NB4 (cell line): ENCODE measurements around the gene TEX13A.

Experiments used
- CTCF ChIP-seq: IDR thresholded peaks from one replicate; pipeline ENCODE4 v1.5.1; 2012; ENCODE audit warnings: low read depth, low read length
- MAX ChIP-seq: IDR thresholded peaks from 2 replicates; pipeline ENCODE4 v1.6.1; 2011; ENCODE audit warnings: low read depth, low read length
- POLR2A ChIP-seq: IDR thresholded peaks from 2 replicates; pipeline ENCODE4 v1.6.1; 2011; ENCODE audit warnings: mild to moderate bottlenecking; ENCODE audit not compliant: insufficient read length; ENCODE audit errors: extremely low read depth

- TF ChIP-seq POLR2A (no peak), CTCF (no peak), MAX (no peak)
Measured at GRCh38 chrX:105209406-105209805, 11.1 kb downstream of the TEX13A start.
